Measurements from ENCODE around the gene GJA4.

DNA sequence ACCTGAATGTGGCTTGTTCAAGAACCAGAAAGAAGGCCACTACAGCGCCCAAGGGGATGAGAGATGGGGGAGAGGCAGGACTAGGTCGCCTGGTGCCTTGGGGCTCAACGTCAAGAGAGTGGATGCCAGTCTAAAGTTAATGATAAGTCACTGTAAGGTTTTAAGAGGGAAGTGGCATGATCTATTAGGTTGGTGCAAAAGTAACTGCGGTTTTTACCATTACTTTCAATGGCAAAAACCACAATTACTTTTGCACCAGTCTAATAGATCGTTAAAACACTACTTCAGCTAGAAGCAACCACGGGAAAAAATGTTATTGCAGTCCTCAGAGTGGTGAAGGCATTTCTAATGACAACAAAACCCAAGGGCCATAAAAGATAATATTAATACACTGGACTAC, 14.4 kb upstream of the GJA4 start:
- no peak for TF ChIP-seq EZH2 (IDR thresholded peaks at IDR 0.05; ENCODE audit: low read depth)
- TF ChIP-seq, protein P1, sequence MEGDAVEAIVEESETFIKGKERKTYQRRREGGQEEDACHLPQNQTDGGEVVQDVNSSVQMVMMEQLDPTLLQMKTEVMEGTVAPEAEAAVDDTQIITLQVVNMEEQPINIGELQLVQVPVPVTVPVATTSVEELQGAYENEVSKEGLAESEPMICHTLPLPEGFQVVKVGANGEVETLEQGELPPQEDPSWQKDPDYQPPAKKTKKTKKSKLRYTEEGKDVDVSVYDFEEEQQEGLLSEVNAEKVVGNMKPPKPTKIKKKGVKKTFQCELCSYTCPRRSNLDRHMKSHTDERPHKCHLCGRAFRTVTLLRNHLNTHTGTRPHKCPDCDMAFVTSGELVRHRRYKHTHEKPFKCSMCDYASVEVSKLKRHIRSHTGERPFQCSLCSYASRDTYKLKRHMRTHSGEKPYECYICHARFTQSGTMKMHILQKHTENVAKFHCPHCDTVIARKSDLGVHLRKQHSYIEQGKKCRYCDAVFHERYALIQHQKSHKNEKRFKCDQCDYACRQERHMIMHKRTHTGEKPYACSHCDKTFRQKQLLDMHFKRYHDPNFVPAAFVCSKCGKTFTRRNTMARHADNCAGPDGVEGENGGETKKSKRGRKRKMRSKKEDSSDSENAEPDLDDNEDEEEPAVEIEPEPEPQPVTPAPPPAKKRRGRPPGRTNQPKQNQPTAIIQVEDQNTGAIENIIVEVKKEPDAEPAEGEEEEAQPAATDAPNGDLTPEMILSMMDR (conservative IDR thresholded peaks at IDR 0.05): no peak
